Gastroesophageal sphincter (tissue), 4 donors: ENCODE data around the gene SH3PXD2B. TPM values are rescaled to one million over a fixed set of nuclear protein-coding genes. Genes with fewer than 3 reads are reported as not detected.
"Not testable (repeated sequence)": the region's sequence is repeated elsewhere in the genome, so short reads cannot be mapped to it uniquely, and the experiment has no call there.

Source experiments
- ATAC-seq: fragments of 150-250 bp; one replicate; pipeline ENCODE4 v1.9.1; 2016; ENCODE audit warnings: mild to moderate bottlenecking, moderate library complexity
- H3K27ac ChIP-seq, 4 donors: fragments of 200-600 bp; sonication (generic) in 3 of 4; 1 replicate in 3 of 4; 2 replicates in 1 of 4; pipeline ENCODE4 v1.5.1; 2016 to 2019
- H3K27me3 ChIP-seq: fragments of 200-600 bp; sonication (generic); one replicate; pipeline ENCODE4 v1.5.1; 2019
- H3K36me3 ChIP-seq, 2 donors: fragments of 200-600 bp; sonication (generic); one replicate each; pipeline ENCODE4 v1.5.1; 2019; ENCODE audit warnings: control low read depth in 1 of 2
- H3K4me1 ChIP-seq, 3 donors: fragments of 200-600 bp; sonication (generic); 1 replicate in 2 of 3; 2 replicates in 1 of 3; pipeline ENCODE4 v1.5.1; 2016 to 2019; ENCODE audit warnings: control low read depth in 2 of 3
- H3K4me3 ChIP-seq, 2 donors: fragments of 200-600 bp; sonication (generic); one replicate each; pipeline ENCODE4 v1.5.1; 2019; ENCODE audit warnings: mild to moderate bottlenecking in 1 of 2, moderate library complexity in 1 of 2
- H3K9me3 ChIP-seq, 3 donors: fragments of 200-600 bp; sonication (generic); one replicate each; pipeline ENCODE4 v1.5.1; 2017 to 2019; ENCODE audit warnings: control low read depth in 2 of 3
- CTCF ChIP-seq, 4 experiments: fragments of 200-600 bp in 2 of 4; fragments of 450-650 bp in 2 of 4; sonication (generic) in 1 of 4; IDR thresholded peaks; one replicate each; pipeline ENCODE4 v1.5.1; 2017 to 2019; ENCODE audit warnings: antibody characterized with exemption in 4 of 4, mild to moderate bottlenecking in 2 of 4, moderate library complexity in 2 of 4
- EP300 ChIP-seq: sonication (generic); formaldehyde crosslinking; IDR thresholded peaks from one replicate; pipeline ENCODE4 v1.6.1; 2017; ENCODE audit warnings: antibody characterized with exemption, mild to moderate bottlenecking
- POLR2A ChIP-seq, 2 donors: fragments of 450-650 bp; IDR thresholded peaks; one replicate each; pipeline ENCODE4 v1.6.1; 2017; ENCODE audit warnings: antibody characterized with exemption in 2 of 2, mild to moderate bottlenecking in 2 of 2, moderate library complexity in 1 of 2
- POLR2AphosphoS5 ChIP-seq: sonication (generic); formaldehyde crosslinking; IDR thresholded peaks from one replicate; pipeline ENCODE4 v1.6.1; 2017; ENCODE audit warnings: antibody characterized with exemption
- WGBS, 2 donors: methylation state at CpG; one replicate each; pipeline ENCODE4 v1.1.5; 2018; ENCODE audit warnings: low coverage in 1 of 2; 5-methylcytosine and 5-hydroxymethylcytosine counted together
- total RNA-seq, 4 donors: library from RNA; depleted of rRNA; stranded (reverse); fragments of >200 nt; gene quantifications; one replicate each; pipeline ENCODE4 v1.1.0, GENCODE V29; 2016

Gene SH3PXD2B
- total RNA-seq, 4 donors from 2014 or later, result 40.2 to 80.9 (median 56.0) TPM

- Histone ChIP-seq H3K4me3 (no peak overlapping the region), H3K4me1 (peaks cover 0 to 5% (median 0%) of the 10 kb centered on the region in 3 donors), H3K27ac (no peak overlapping the region), H3K36me3 (peaks cover 0 to 99% of the 10 kb centered on the region in 2 donors), H3K27me3 (no peaks in the 10 kb centered on the region), H3K9me3 (no peaks in the 10 kb centered on the region)
- no peak for ATAC-seq
- no peak for TF ChIP-seq EP300
- no peak for TF ChIP-seq POLR2AphosphoS5
- no peak for TF ChIP-seq POLR2A (IDR thresholded peaks at IDR 0.05)
- TF ChIP-seq CTCF (IDR thresholded peaks at IDR 0.05), result no peak
- WGBS, 2 donors, result 72 to 73% methylated on average over 3 to 6 of the region's 8 CpGs
These were observed 101.0 kb downstream of the SH3PXD2B start for GRCh38 chr5:172353271-172353812.

GRCh38 chr5:172352526-172352925 is 101.8 kb downstream of the SH3PXD2B start:
- peaks cover 0 to 99% of the 10 kb centered on the region in 2 donors for H3K36me3 ChIP-seq
- H3K4me1 ChIP-seq, H3K27ac ChIP-seq, H3K9me3 ChIP-seq, H3K27me3 ChIP-seq, H3K4me3 ChIP-seq, ATAC-seq: not testable (repeated sequence)
- WGBS, 2 donors, result 87 to 95% methylated on average over 4 to 6 of the region's 7 CpGs

- Histone ChIP-seq H3K9me3 (no peaks in the 10 kb centered on the region), H3K27me3 (no peaks in the 10 kb centered on the region), H3K4me3 (no peak overlapping the region), H3K4me1 (peaks cover 0 to 5% (median 0%) of the 10 kb centered on the region in 3 donors), H3K36me3 (peaks cover 0 to 99% of the 10 kb centered on the region in 2 donors), H3K27ac (no peak overlapping the region)
- ATAC-seq, result no peak
- no peak for TF ChIP-seq CTCF (IDR thresholded peaks at IDR 0.05)
- no peak for TF ChIP-seq POLR2A (IDR thresholded peaks at IDR 0.05)
- TF ChIP-seq POLR2AphosphoS5, result no peak
- no peak for TF ChIP-seq EP300
- WGBS, 2 donors, result 94% methylated on average over 3 of the region's 3 CpGs; no CpG with 5 or more reads in 1 of the 2 donors
These were observed 103.0 kb downstream of the SH3PXD2B start for GRCh38 chr5:172351240-172351778.

DNA sequence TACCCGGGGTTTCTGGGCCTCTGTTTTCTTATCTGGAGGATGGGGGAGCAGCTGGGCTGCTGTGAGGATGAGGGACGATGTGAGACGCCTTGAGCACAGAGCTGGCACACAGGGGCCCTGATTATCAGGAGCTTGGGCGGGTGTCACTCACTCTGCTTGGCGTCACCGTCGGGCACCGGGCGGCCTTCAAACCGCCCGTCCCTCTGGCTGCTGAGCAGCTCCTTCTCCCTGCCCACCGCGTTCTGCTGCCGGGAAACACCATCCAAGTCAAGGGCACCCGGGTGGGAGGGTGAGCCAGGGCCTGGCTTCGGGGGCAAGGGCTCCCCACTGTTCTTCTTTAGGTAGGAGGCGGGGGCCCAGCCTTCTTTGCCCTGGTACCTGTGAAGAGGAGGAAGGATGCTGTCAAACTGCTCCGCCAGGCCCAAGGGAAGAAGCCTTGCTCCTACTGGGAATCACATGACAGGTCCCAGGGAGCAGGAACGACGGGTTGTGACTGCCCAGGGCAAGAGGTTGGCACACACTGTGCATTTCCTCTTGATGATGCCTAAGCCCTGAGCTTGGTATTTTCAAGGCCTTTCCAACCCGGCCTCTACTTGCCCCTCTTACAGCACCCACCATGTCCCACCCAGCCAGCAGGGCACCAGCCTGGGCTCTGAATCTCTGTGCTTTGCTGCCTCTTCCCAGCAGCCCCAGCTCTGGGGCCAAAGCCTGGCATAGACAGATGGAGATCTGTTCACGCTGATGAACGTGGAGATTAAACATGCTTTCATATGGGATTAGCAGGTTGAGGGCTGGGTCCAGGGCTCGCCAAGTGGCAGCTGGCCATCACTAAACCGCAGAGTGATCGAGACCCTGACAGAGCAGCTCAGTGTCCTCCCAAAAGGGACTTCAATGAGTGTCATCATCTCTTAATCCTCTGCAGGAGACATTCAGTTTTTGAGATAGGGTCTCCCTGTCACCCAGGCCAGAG is 103.8 kb downstream of the SH3PXD2B start:
- WGBS, 2 donors, result 82 to 85% methylated on average over 4 of the region's 26 CpGs
- no peak for ATAC-seq
- H3K4me1 ChIP-seq, result peaks cover 0 to 5% (median 0%) of the 10 kb centered on the region in 3 donors
- H3K4me3 ChIP-seq, result no peak overlapping the region
- H3K9me3 ChIP-seq, result no peaks in the 10 kb centered on the region
- no peaks in the 10 kb centered on the region for H3K27me3 ChIP-seq
- H3K36me3 ChIP-seq, result peaks cover 0 to 99% of the 10 kb centered on the region in 2 donors
- no peak for TF ChIP-seq POLR2A (IDR thresholded peaks at IDR 0.05)
- no peak for TF ChIP-seq EP300
- H3K27ac ChIP-seq, result no peak overlapping the region

- ATAC-seq, H3K4me3 ChIP-seq, H3K27ac ChIP-seq, H3K27me3 ChIP-seq, H3K9me3 ChIP-seq, H3K4me1 ChIP-seq: not testable (repeated sequence)
- H3K36me3 ChIP-seq, result peaks cover 0 to 99% of the 10 kb centered on the region in 2 donors
- WGBS, 2 donors, result 81 to 100% methylated on average over 3 to 4 of the region's 5 CpGs
These were observed 105.6 kb downstream of the SH3PXD2B start for GRCh38 chr5:172348733-172349132.

- no peak overlapping the region for H3K4me3 ChIP-seq
- no peaks in the 10 kb centered on the region for H3K9me3 ChIP-seq
- no peak overlapping the region for H3K27ac ChIP-seq
- H3K4me1 ChIP-seq, result no peaks in the 10 kb centered on the region
- ATAC-seq, result no peak
- peaks cover 0 to 99% of the 10 kb centered on the region in 2 donors for H3K36me3 ChIP-seq
- 85 to 93% methylated on average over 2 to 5 of the region's 5 CpGs for WGBS, 2 donors
- TF ChIP-seq POLR2A (IDR thresholded peaks at IDR 0.05), result no peak
- TF ChIP-seq POLR2AphosphoS5, result no peak
- no peak for TF ChIP-seq EP300
- TF ChIP-seq CTCF (IDR thresholded peaks at IDR 0.05), result no peak
- H3K27me3 ChIP-seq, result no peaks in the 10 kb centered on the region
These were observed 106.2 kb downstream of the SH3PXD2B start for GRCh38 chr5:172348084-172348483.
